Keratinocyte (primary cell): ENCODE measurements around the gene TBXT. TPM values are rescaled to one million over a fixed set of nuclear protein-coding genes. Genes with fewer than 3 reads are reported as not detected.

Experiments
- DNase-seq: peaks from one replicate; pipeline ENCODE4 v3.0.0-alpha.2; 2011; ENCODE audit warnings: low read depth, missing footprints, low spot score
- FAIRE-seq: peaks from 2 replicates; lab custom pipeline; 2011; peaks lifted over from hg19 to GRCh38; lab: Jason Lieb, UNC
- H2AFZ ChIP-seq: 2 replicates; pipeline ENCODE4 v1.6.0; 2012; ENCODE audit warnings: low read length, control low read depth, inconsistent platforms; ENCODE audit not compliant: control insufficient read depth
- H3K27ac ChIP-seq: 2 replicates; pipeline ENCODE4 v1.5.1; 2011; ENCODE audit warnings: low read length; ENCODE audit not compliant: control insufficient read depth, insufficient read depth
- H3K27me3 ChIP-seq: 3 replicates; pipeline ENCODE4 v1.6.0; 2011; ENCODE audit warnings: low read length; ENCODE audit not compliant: control insufficient read depth, insufficient read depth; ENCODE audit errors: extremely low read depth
- H3K36me3 ChIP-seq, 2 experiments: 2 replicates in 1 of 2; 3 replicates in 1 of 2; pipeline ENCODE4 v1.5.1; 2011; ENCODE audit warnings: low read length in 2 of 2, mild to moderate bottlenecking in 1 of 2; ENCODE audit not compliant: control insufficient read depth in 2 of 2, insufficient read depth in 2 of 2; ENCODE audit errors: extremely low read depth in 1 of 2
- H3K4me1 ChIP-seq: 3 replicates; pipeline ENCODE4 v1.5.1; 2011; ENCODE audit warnings: low read length; ENCODE audit not compliant: control insufficient read depth, insufficient read depth; ENCODE audit errors: extremely low read depth
- H3K4me2 ChIP-seq: 3 replicates; pipeline ENCODE4 v1.6.0; 2011; ENCODE audit warnings: low read depth, low read length; ENCODE audit not compliant: control insufficient read depth, insufficient read depth; ENCODE audit errors: extremely low read depth
- H3K4me3 ChIP-seq, 3 experiments: fragments of 200-600 bp in 1 of 3; sonication (generic) in 1 of 3; 2 replicates in 2 of 3; 3 replicates in 1 of 3; pipeline ENCODE4 v1.5.1; 2011 to 2016; ENCODE audit warnings: low read length in 3 of 3, mild to moderate bottlenecking in 3 of 3, control low read depth in 2 of 3, inconsistent platforms in 1 of 3, low read depth in 1 of 3, mixed read lengths in 1 of 3, mixed run types in 1 of 3, moderate library complexity in 1 of 3; ENCODE audit not compliant: control insufficient read depth in 2 of 3, insufficient read depth in 2 of 3; ENCODE audit errors: extremely low read depth in 1 of 3
- H3K79me2 ChIP-seq: 2 replicates; pipeline ENCODE4 v1.6.0; 2012; ENCODE audit warnings: low read length; ENCODE audit not compliant: control insufficient read depth, insufficient read depth
- H3K9ac ChIP-seq: 3 replicates; pipeline ENCODE4 v1.6.0; 2011; ENCODE audit warnings: low read length; ENCODE audit not compliant: control insufficient read depth, insufficient read depth; ENCODE audit errors: extremely low read depth
- H3K9me1 ChIP-seq: 3 replicates; pipeline ENCODE4 v1.6.0; 2011; ENCODE audit warnings: low read length; ENCODE audit not compliant: control insufficient read depth, insufficient read depth; ENCODE audit errors: extremely low read depth
- H3K9me3 ChIP-seq: 2 replicates; pipeline ENCODE4 v1.5.1; 2012; ENCODE audit warnings: low read depth, low read length; ENCODE audit not compliant: control insufficient read depth
- H4K20me1 ChIP-seq: 3 replicates; pipeline ENCODE4 v1.6.0; 2011; ENCODE audit warnings: low read length; ENCODE audit not compliant: control insufficient read depth, insufficient read depth; ENCODE audit errors: extremely low read depth
- EZH2 ChIP-seq: IDR thresholded peaks from one replicate; pipeline ENCODE4 v1.6.1; 2012; ENCODE audit warnings: inconsistent platforms, mild to moderate bottlenecking, low read length, moderate library complexity
- dilution Hi-C: fragments of 300-500 bp; cut with MboI; formaldehyde crosslinking; loops from one replicate; pipeline ENCODE4 v1.7.0; 2020; ENCODE audit warnings: low sequenced_read_pairs; ENCODE audit not compliant: extremely low pct_ligation_motif_present
- polyA plus RNA-seq, 5 experiments: library from polyadenylated mRNA; depleted of rRNA in 3 of 5; stranded (reverse) in 3 of 5; stranded (forward) in 1 of 5; unstranded in 1 of 5; fragments of >200 nt; gene quantifications; 1 replicate in 1 of 5; 2 replicates in 3 of 5; 3 replicates in 1 of 5; pipeline versions ENCODE4 v1.2.1 to v1.2.3, GENCODE V29; 2011 to 2012; ENCODE audit warnings: missing spikeins in 2 of 5, low read depth in 1 of 5, low replicate concordance in 1 of 5
- TF ChIP-seq, protein P1 (sequence below), 3 experiments: IDR thresholded peaks in 1 of 3; conservative IDR thresholded peaks in 1 of 3; optimal IDR thresholded peaks in 1 of 3; 2 replicates in 2 of 3; 3 replicates in 1 of 3; pipeline versions ENCODE3 to v1.5.1; 2011; ENCODE audit warnings: low read length in 3 of 3, mild to moderate bottlenecking in 3 of 3, moderate library complexity in 2 of 3, control low read depth in 1 of 3, inconsistent platforms in 1 of 3; ENCODE audit not compliant: insufficient read depth in 2 of 3; ENCODE audit errors: extremely low read depth in 1 of 3

Gene TBXT
- polyA plus RNA-seq, 1 donor (not counting 4 experiments of a cell fraction or from before 2014, with no cell fraction given) = not detected

DNA sequence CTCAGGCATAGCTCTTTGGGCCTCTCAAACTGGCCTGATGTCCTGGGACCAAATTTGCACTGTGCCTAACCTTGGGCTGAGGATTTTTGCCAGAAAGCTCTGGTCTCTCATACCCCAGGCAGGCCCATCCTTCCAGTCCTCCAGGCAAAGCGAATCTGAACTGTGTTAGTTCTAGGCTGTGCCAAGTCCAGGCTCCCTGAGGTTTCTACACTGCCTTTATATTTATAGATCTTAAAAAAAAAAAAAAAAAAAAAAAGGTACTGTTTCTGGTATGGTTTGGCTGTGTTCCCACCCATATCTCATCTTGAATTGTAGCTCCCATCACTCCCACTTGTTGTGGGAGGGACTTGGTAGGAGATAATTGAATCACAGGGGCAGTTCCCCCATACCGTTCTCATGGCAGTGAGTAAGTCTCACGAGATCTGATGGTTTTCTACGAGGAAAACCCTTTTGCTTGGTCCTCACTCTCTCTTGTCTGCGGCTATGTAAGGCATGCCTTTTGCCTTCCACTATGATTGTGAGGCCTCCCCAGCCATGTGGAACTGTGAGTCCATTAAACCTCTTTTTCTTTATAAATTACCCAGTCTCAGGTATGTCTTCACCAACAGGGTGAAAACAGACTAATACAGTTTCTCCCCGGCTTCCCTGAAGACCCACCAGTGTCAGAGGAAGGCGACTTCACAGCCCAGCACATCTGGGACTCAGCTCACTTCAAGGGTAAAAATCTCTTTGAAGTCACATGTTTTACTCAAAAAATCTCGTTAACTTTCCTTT is 39.0 kb upstream of the TBXT start:
- Histone ChIP-seq H3K27me3 (no peaks in the 10 kb centered on the region), H3K4me1 (no peaks in the 10 kb centered on the region), H3K36me3 (no peaks in the 10 kb centered on the region), H3K9ac (no peak overlapping the region), H2AFZ (no peak overlapping the region), H3K9me1 (no peaks in the 10 kb centered on the region), H3K4me3 (no peak overlapping the region), H3K79me2 (no peaks in the 10 kb centered on the region), H3K9me3 (no peaks in the 10 kb centered on the region), H4K20me1 (no peaks in the 10 kb centered on the region), H3K4me2 (no peak overlapping the region), H3K27ac (no peak overlapping the region)
- dilution Hi-C loops = no loop called here
- TF ChIP-seq EZH2 = no peak
- TF ChIP-seq, protein P1, sequence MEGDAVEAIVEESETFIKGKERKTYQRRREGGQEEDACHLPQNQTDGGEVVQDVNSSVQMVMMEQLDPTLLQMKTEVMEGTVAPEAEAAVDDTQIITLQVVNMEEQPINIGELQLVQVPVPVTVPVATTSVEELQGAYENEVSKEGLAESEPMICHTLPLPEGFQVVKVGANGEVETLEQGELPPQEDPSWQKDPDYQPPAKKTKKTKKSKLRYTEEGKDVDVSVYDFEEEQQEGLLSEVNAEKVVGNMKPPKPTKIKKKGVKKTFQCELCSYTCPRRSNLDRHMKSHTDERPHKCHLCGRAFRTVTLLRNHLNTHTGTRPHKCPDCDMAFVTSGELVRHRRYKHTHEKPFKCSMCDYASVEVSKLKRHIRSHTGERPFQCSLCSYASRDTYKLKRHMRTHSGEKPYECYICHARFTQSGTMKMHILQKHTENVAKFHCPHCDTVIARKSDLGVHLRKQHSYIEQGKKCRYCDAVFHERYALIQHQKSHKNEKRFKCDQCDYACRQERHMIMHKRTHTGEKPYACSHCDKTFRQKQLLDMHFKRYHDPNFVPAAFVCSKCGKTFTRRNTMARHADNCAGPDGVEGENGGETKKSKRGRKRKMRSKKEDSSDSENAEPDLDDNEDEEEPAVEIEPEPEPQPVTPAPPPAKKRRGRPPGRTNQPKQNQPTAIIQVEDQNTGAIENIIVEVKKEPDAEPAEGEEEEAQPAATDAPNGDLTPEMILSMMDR (optimal IDR thresholded peaks at IDR 0.05 in 1 of 3, IDR thresholded peaks at IDR 0.05 in 1 of 3, conservative IDR thresholded peaks at IDR 0.05 in 1 of 3; ENCODE audit: extremely low read depth in 1 of 3, insufficient read depth in 2 of 3, low read length in 3 of 3) = no peak
- DNase-seq (no peak), FAIRE-seq (no peak)

DNA sequence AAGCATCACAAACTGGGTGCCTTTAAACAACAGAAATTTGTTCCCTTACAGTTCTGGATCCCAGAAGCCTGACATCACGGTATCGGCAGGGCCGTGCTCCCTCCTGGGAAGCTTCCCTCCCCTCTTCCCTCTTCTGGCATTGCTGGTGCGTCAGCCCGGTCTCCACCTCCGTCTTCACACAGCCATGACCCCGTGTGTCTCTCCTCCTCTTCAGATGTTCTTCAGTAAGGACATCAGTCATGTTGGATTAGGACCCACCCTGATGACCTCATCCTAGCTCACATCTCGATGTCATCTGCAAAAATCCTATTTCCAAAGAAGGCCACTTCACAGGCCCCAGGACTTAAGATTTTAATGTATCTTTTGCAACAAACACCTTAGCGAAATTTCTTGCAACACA is 38.4 kb upstream of the TBXT start:
- H3K4me3 ChIP-seq = no peak overlapping the region
- H4K20me1 ChIP-seq = no peaks in the 10 kb centered on the region
- H3K4me1 ChIP-seq = no peaks in the 10 kb centered on the region
- H3K27ac ChIP-seq = no peak overlapping the region
- H2AFZ ChIP-seq = no peak overlapping the region
- H3K9me1 ChIP-seq = no peaks in the 10 kb centered on the region
- TF ChIP-seq, protein P1 (optimal IDR thresholded peaks at IDR 0.05 in 1 of 3, IDR thresholded peaks at IDR 0.05 in 1 of 3, conservative IDR thresholded peaks at IDR 0.05 in 1 of 3; ENCODE audit: extremely low read depth in 1 of 3, insufficient read depth in 2 of 3, low read length in 3 of 3) = no peak
- TF ChIP-seq EZH2 = no peak
- H3K27me3 ChIP-seq = no peaks in the 10 kb centered on the region
- no peaks in the 10 kb centered on the region for H3K36me3 ChIP-seq
- FAIRE-seq (no peak), DNase-seq (no peak)
- no peak overlapping the region for H3K4me2 ChIP-seq
- no peak overlapping the region for H3K9ac ChIP-seq
- no peaks in the 10 kb centered on the region for H3K9me3 ChIP-seq
- H3K79me2 ChIP-seq = no peaks in the 10 kb centered on the region
- dilution Hi-C loops = no loop called here
